Mesenteric fat pad (tissue), 1 donor: ENCODE data around the gene NUDT22. TPM values are rescaled to one million over a fixed set of nuclear protein-coding genes. Genes with fewer than 3 reads are reported as not detected.

ENCODE experiments used
- DNase-seq: peaks from one replicate; pipeline ENCODE4 v3.0.0-alpha.2; 2020; ENCODE audit warnings: low spot score
- total RNA-seq: library from RNA; stranded (reverse); fragmentation: NEBNext Ultra II Directional; extraction: Animal tissue kit (Norgen Biotek cat#: 25700); gene quantifications from one replicate; pipeline ENCODE4 v1.2.1, GENCODE V29; 2021
- donor health status: DM: yes; HTN: yes; CAD: no.

Gene NUDT22
- total RNA-seq, 1 donor from 2014 or later = 45.8 TPM

- no peak for DNase-seq
These were observed 42.9 kb downstream of the NUDT22 start for GRCh38 chr11:64268893-64269539.

- peak; percentile 99 for DNase-seq
These were observed 43.6 kb downstream of the NUDT22 start for GRCh38 chr11:64269540-64270220.

DNA sequence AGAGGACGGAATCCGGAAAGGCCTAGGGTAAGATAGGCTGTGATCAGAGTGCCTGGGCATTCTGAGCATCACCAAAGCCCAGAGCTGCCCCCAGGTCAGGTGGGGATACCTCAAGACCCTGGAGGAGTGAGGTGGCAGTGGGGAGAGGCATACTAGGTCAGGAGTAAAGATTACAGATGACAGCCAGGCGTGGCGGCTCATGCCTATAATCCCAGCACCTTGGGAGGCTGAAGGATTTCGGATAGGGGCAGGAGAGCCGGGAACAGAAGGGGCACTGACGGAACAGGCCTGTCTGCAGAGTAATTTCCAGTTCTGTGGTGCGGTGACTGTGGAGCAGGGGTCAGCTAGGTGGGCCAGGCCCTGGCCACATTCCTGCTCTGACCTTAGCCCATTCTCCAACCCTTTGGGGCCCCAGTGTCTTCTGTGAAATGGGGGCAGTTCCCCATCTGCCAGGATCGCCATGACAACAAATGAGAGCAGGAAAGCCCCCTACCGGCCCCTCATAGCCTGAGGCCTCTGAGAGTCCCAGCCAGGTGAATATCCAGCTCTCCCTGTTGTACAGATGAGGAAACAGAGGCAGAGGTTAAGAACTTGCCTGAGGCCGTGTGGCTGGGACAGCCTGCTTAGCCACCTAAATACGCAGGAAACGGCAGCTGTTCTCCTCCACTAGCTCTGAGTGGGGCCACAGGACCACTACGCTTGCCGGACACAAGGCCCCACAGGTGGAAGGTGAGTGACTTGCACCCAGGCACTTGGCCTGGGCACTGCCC lies 49.1 kb downstream of the NUDT22 start:
- DNase-seq = no peak

DNA sequence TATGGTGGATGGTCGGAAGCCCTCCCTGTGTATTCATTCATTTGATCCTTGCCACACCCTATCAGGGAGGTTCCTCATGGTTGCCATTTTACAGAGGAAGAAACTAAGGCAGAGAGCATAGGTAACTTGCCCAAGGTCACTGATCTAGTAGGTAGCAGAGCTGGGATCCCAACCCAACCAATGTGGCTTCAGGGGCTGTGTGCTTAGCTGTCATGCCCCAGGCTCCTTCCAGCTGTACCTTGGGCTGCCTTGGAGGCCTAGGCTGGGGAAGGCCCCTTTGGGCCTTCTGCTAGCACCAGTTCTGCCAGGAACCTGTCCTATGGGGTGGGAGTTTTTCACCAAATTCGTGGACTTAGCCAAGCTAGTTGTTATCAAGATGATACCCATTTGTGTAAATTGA lies 49.8 kb downstream of the NUDT22 start:
- no peak for DNase-seq

DNA sequence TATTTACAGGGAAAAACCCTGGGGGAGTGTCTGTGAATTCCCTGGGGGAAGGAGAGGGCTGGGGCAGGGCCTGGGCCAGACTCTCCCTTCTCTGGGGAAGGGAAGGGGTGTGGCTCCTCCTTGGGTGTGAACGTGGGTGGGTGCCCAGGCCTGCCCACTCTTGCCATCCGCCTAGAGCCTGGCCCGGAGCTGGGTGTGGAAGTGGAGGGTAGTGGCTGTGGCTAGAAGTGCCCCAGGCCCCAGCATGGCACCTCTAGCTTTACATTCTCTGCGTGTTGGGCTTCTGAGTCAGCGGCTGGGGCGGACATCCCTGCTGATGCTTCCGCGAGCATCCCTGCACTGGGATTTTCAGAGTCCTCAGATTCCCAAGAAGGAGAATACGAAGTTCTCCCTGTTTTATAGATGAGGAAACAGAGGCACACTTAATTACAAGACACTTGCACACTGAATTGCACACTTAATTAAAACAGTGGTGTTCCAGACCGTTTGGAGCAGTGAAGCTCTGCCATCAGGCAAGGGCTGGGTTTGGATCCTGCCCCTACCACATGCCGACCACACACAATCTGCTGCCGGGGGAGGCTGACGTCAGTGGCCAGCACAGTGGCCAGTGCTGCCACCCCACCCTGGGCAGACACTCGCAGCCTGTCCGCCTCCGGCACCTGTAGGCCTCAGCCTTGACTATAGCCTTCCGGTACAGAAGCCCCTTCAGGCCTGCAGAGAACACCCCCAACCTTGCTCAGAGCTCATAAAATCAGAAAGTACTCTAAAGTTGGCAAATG lies 50.8 kb downstream of the NUDT22 start:
- DNase-seq = no peak

- DNase-seq = no peak
These were observed 52.6 kb downstream of the NUDT22 start for GRCh38 chr11:64278576-64279190.

Other genes starting within 250 kb of the NUDT22 start
- 44.3 TPM for gene OTUB1, start 239.8 kb upstream of the NUDT22 start, total RNA-seq
- not detected for gene FLRT1, start 190.3 kb upstream of the NUDT22 start, total RNA-seq
- gene MACROD1, start 60.2 kb upstream of the NUDT22 start, total RNA-seq = 19.5 TPM
- gene STIP1, start 40.1 kb upstream of the NUDT22 start, total RNA-seq = 113 TPM
- gene FERMT3, start 19.6 kb upstream of the NUDT22 start, total RNA-seq = 58.9 TPM
- 32.7 TPM for gene TRPT1, start 88 bp upstream of the NUDT22 start, total RNA-seq
- gene DNAJC4, start 4.3 kb downstream of the NUDT22 start, total RNA-seq = 20.4 TPM
- gene VEGFB, start 8.3 kb downstream of the NUDT22 start, total RNA-seq = 426 TPM
- gene FKBP2, start 14.8 kb downstream of the NUDT22 start, total RNA-seq = 53.8 TPM
- gene PPP1R14B, start 20.7 kb downstream of the NUDT22 start, total RNA-seq = 186 TPM
- 25.8 TPM for gene PLCB3, start 25.3 kb downstream of the NUDT22 start, total RNA-seq
- 51.7 TPM for gene BAD, start 58.4 kb downstream of the NUDT22 start, total RNA-seq
- 19.9 TPM for gene GPR137, start 59.6 kb downstream of the NUDT22 start, total RNA-seq
- gene KCNK4, start 65.0 kb downstream of the NUDT22 start, total RNA-seq = not detected
- gene CATSPERZ, start 74.1 kb downstream of the NUDT22 start, total RNA-seq = not detected
- 56.9 TPM for gene ESRRA, start 79.2 kb downstream of the NUDT22 start, total RNA-seq
- 151 TPM for gene TRMT112, start 91.3 kb downstream of the NUDT22 start, total RNA-seq
- gene PRDX5, start 91.8 kb downstream of the NUDT22 start, total RNA-seq = 111 TPM
- gene CCDC88B, start 113.9 kb downstream of the NUDT22 start, total RNA-seq = 11.5 TPM
- 26.1 TPM for gene RPS6KA4, start 132.9 kb downstream of the NUDT22 start, total RNA-seq